ENCODE data around the gene ANXA1. TPM values are rescaled to one million over a fixed set of nuclear protein-coding genes. Genes with fewer than 3 reads are reported as not detected.

ANXA1 gene
- polyA plus RNA-seq, 1 experiment, result 596 TPM

DNA sequence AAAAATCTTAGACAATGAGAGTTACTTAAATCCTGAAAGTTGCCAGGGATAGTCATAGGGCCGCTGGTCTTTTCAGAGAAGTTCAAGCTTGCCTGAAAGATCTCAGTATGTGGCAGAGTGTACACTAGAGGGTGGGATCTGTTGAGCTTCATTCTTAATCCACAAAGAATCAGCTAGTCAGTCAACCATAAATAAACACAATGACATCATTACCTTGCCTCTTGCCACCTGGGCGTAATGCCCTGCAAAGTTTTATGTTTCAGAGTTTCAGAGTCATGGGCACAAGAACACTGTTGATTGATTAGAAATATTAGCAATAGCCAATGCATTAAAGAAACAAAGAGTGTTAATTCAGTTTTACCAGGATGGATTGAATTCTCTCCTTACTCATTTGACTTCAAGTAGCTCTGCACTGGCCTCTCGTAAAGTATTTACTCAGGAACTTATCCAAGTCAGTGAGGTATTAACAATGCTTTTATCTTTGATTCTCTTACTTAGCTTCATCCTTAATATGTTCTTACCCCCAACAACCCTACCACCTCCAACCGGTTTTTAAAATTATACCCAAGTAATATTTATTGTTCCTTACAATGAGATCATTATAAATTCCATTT, 14.3 kb upstream of the ANXA1 start:
- ChIA-PET CTCF (interaction anchor here (0.6 to 1.0 kb wide), 2 partner anchors 21 to 24 kb away, joined by 3 to 4 read pairs; no protein-coding TSS in a partner anchor), POLR2A (no interaction called here)
- Histone ChIP-seq H3K4me3 (ENCODE audit: low read depth, low read length) (no peak overlapping the region), H3K9me3 (ENCODE audit: control insufficient read depth, insufficient read depth, low read length) (no peaks in the 10 kb centered on the region), H3K27ac (ENCODE audit: low read depth, low read length) (no peak overlapping the region), H3K27me3 (ENCODE audit: control insufficient read depth, insufficient read depth, low read length) (no peaks in the 10 kb centered on the region)
- TF ChIP-seq CTCF (IDR thresholded peaks at IDR 0.05; ENCODE audit: low read depth, low read length), result no peak
- DNase-seq (ENCODE audit: low read depth, low spot score), result no peak

DNA sequence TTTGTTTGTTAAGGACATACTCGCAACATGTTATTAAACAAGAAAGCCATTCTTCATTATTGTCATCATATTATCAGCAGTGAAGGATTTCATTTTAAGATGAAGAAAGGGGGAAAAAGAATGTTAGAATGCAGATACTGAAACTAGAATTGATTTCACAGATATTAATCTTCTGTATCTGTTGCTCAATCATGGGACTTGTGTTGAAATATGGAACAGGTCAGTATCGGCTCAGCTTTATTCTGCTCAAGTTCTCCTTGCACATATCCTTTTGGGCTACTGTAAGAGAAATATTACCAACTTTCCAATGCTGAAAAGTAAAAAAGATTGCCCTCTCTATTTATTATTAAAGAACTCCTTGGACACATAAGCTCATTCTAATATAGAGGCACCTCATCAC, 13.8 kb upstream of the ANXA1 start:
- Histone ChIP-seq H3K27ac (ENCODE audit: low read depth, low read length) (no peak overlapping the region), H3K4me3 (ENCODE audit: low read depth, low read length) (no peak overlapping the region), H3K27me3 (ENCODE audit: control insufficient read depth, insufficient read depth, low read length) (no peaks in the 10 kb centered on the region), H3K9me3 (ENCODE audit: control insufficient read depth, insufficient read depth, low read length) (no peaks in the 10 kb centered on the region)
- no peak for DNase-seq (ENCODE audit: low read depth, low spot score)
- CTCF ChIA-PET, result interaction anchor here (0.6 to 1.0 kb wide), 2 partner anchors 20 to 23 kb away, joined by 3 to 4 read pairs; no protein-coding TSS in a partner anchor
- no peak for TF ChIP-seq CTCF (IDR thresholded peaks at IDR 0.05; ENCODE audit: low read depth, low read length)
- POLR2A ChIA-PET, result no interaction called here

- Histone ChIP-seq H3K9me3 (ENCODE audit: control insufficient read depth, insufficient read depth, low read length) (no peaks in the 10 kb centered on the region), H3K27me3 (ENCODE audit: control insufficient read depth, insufficient read depth, low read length) (no peaks in the 10 kb centered on the region), H3K4me3 (ENCODE audit: low read depth, low read length) (no peak overlapping the region), H3K27ac (ENCODE audit: low read depth, low read length) (no peak overlapping the region)
- TF ChIP-seq CTCF (IDR thresholded peaks at IDR 0.05; ENCODE audit: low read depth, low read length), result no peak
- no peak for DNase-seq (ENCODE audit: low read depth, low spot score)
- CTCF ChIA-PET, result no interaction called here
- POLR2A ChIA-PET, result no interaction called here
Measured at GRCh38 chr9:73138516-73138915, 13.1 kb upstream of the ANXA1 start.

DNA sequence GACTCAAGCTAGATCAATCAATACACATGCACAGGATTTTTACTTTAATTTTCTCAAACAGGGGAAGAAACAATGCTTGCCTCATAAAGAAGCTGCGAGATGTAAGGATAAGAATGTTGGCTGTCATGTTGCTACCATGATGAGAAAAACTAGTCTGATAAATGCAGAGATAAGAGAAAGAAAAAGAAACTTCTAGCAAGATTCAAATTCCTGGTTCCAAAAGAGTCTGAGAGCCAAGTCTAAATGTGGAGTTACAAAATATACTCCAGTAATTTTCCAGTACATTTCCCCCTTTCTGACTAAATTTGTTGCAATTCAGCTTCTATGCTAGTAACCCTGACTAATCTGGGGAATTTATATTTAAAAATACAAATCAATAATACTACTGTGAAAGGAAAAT, 10.4 kb upstream of the ANXA1 start:
- no peak overlapping the region for H3K27ac ChIP-seq (ENCODE audit: low read depth, low read length)

More for the DNA sequence above, 10.4 kb upstream of the ANXA1 start:
- Histone ChIP-seq H3K4me3 (ENCODE audit: low read depth, low read length) (no peak overlapping the region), H3K27me3 (ENCODE audit: control insufficient read depth, insufficient read depth, low read length) (no peaks in the 10 kb centered on the region), H3K9me3 (ENCODE audit: control insufficient read depth, insufficient read depth, low read length) (no peaks in the 10 kb centered on the region)
- no peak for DNase-seq (ENCODE audit: low read depth, low spot score)
- ChIA-PET POLR2A (no interaction called here), CTCF (interaction anchor here (0.9 to 2.2 kb wide), 3 partner anchors 21 to 119 kb away, joined by 3 to 4 read pairs (median 4); no protein-coding TSS in a partner anchor)
- TF ChIP-seq CTCF (IDR thresholded peaks at IDR 0.05; ENCODE audit: low read depth, low read length), result no peak

Measured in AG04450 (cell line).